ENCODE results near the gene ZBTB7A.

Gene ZBTB7A

DNA sequence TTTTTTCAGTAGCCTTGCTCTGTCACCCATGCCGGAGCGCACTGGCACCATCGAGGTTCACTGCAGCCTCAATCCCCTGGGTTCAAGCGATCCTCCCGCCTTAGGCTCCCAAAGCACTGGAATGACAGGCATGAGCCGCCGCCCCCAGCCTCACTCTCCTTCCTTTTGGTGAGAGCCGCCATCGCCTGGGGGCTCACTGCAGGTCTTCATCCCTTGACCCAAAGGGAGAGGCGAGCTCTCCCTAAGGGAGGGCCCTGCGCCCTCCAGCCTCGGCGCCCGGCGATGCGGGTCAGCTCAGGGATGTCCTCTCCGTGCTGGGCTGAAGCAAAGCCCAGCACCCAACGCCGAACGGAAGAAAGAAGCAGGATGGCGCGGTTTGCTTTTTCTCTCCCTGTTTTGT lies 23.2 kb upstream of the ZBTB7A start:
- Histone ChIP-seq H3K9ac (ENCODE audit: low read depth, low read length) (peak overlapping the region; percentile 46), H3K27me3 (ENCODE audit: insufficient read depth, low read length, poor library complexity) (no peaks in the 10 kb centered on the region), H3K36me3 (ENCODE audit: insufficient read depth, low read length) (peaks cover 44% of the 10 kb centered on the region), H3K4me3 (ENCODE audit: low read depth in 1 of 2, low read length in 2 of 2) (peak overlapping the region in 1 of 2 experiments; percentile 13; a peak in 1 of 4 replicates), H3K79me2 (ENCODE audit: insufficient read depth, low read length) (no peaks in the 10 kb centered on the region), H3K27ac (ENCODE audit: low read length) (peak overlapping the region; percentile 90), H3K4me2 (ENCODE audit: insufficient read depth, low read length) (peak overlapping the region; percentile 54), H2AFZ (ENCODE audit: low read depth, low read length) (no peak overlapping the region), H3K4me1 (ENCODE audit: insufficient read depth, low read length) (peaks cover 38% of the 10 kb centered on the region), H3K9me3 (ENCODE audit: insufficient read depth, low read length, severe bottlenecking) (no peaks in the 10 kb centered on the region), H4K20me1 (ENCODE audit: insufficient read depth, low read length) (peaks cover 21% of the 10 kb centered on the region)
- DNase-seq (no peak), ATAC-seq (ENCODE audit: insufficient read depth, low read depth) (no peak)
- TF ChIP-seq, protein P1, sequence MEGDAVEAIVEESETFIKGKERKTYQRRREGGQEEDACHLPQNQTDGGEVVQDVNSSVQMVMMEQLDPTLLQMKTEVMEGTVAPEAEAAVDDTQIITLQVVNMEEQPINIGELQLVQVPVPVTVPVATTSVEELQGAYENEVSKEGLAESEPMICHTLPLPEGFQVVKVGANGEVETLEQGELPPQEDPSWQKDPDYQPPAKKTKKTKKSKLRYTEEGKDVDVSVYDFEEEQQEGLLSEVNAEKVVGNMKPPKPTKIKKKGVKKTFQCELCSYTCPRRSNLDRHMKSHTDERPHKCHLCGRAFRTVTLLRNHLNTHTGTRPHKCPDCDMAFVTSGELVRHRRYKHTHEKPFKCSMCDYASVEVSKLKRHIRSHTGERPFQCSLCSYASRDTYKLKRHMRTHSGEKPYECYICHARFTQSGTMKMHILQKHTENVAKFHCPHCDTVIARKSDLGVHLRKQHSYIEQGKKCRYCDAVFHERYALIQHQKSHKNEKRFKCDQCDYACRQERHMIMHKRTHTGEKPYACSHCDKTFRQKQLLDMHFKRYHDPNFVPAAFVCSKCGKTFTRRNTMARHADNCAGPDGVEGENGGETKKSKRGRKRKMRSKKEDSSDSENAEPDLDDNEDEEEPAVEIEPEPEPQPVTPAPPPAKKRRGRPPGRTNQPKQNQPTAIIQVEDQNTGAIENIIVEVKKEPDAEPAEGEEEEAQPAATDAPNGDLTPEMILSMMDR (IDR thresholded peaks at IDR 0.05; ENCODE audit: borderline replicate concordance, extremely low read depth, low read length, poor library complexity, severe bottlenecking), result no peak
- no peak for TF ChIP-seq EZH2 (IDR thresholded peaks at IDR 0.05; ENCODE audit: borderline replicate concordance, low read depth, low read length, severe bottlenecking)

DNA sequence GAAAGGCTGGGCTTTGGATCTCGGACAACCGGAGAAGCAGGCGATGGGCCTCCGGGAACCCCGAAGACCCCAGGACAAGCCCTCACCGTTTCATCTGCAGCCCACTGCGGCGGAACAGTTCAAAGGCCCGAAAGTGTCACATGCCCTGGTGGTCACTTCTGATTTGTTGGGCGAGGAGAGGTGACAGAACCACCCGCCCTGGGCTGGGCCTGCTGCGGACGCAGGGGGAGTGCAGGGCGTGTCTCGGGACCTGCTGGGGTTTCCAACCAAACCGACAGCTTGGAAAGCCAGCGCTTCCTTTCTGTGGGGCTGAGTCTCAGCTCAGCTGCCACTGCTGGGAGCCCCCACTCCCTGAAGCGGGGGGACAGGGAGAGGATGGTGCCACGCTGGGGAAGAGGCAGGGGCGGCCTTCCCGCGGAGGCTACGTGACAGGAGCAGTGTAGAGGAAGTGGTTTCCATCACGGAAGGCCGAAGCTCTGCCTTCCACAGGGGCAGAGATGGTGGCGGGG lies 22.8 kb upstream of the ZBTB7A start:
- Histone ChIP-seq H3K9me3 (ENCODE audit: insufficient read depth, low read length, severe bottlenecking) (no peaks in the 10 kb centered on the region), H3K4me3 (ENCODE audit: low read depth in 1 of 2, low read length in 2 of 2) (peak overlapping the region in 1 of 2 experiments; percentile 34; a peak in 2 of 4 replicates), H3K27me3 (ENCODE audit: insufficient read depth, low read length, poor library complexity) (no peaks in the 10 kb centered on the region), H3K36me3 (ENCODE audit: insufficient read depth, low read length) (peaks cover 40% of the 10 kb centered on the region), H3K4me2 (ENCODE audit: insufficient read depth, low read length) (peak overlapping the region; percentile 54), H4K20me1 (ENCODE audit: insufficient read depth, low read length) (peaks cover 21% of the 10 kb centered on the region), H3K79me2 (ENCODE audit: insufficient read depth, low read length) (no peaks in the 10 kb centered on the region), H3K27ac (ENCODE audit: low read length) (peak overlapping the region; percentile 90), H3K4me1 (ENCODE audit: insufficient read depth, low read length) (peaks cover 40% of the 10 kb centered on the region), H3K9ac (ENCODE audit: low read depth, low read length) (peak overlapping the region; percentile 46), H2AFZ (ENCODE audit: low read depth, low read length) (no peak overlapping the region)
- TF ChIP-seq, protein P1 (IDR thresholded peaks at IDR 0.05; ENCODE audit: borderline replicate concordance, extremely low read depth, low read length, poor library complexity, severe bottlenecking), result peak; percentile 1
- no peak for TF ChIP-seq EZH2 (IDR thresholded peaks at IDR 0.05; ENCODE audit: borderline replicate concordance, low read depth, low read length, severe bottlenecking)
- peak; percentile 76 for ATAC-seq (ENCODE audit: insufficient read depth, low read depth)
- DNase-seq, result peak; percentile 84

DNA sequence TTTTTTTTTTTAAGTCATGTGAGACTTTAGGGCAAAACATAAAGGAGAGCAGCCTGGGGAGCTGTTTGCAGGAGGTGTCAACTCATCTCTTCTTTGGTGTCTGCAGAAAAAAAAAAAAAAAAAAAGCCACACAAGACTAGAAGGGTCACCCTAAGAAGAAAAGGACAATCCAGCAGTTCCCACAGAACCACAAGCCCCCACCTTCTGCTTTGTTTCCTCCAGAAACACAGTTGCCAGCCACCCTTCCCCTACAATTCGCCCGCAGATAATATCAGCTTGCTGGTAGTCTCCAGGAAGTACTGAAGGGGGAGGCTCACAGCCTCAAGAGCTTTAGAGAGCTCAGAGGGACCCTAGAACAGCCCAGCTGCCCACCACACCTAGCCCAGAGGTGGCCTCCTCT lies 22.3 kb upstream of the ZBTB7A start:
- H3K79me2 ChIP-seq (ENCODE audit: insufficient read depth, low read length), result no peaks in the 10 kb centered on the region
- H3K9me3 ChIP-seq (ENCODE audit: insufficient read depth, low read length, severe bottlenecking), result no peaks in the 10 kb centered on the region
- no peak for TF ChIP-seq EZH2 (IDR thresholded peaks at IDR 0.05; ENCODE audit: borderline replicate concordance, low read depth, low read length, severe bottlenecking)
- TF ChIP-seq, protein P1 (IDR thresholded peaks at IDR 0.05; ENCODE audit: borderline replicate concordance, extremely low read depth, low read length, poor library complexity, severe bottlenecking), result peak; percentile 1
- H3K4me3 ChIP-seq (ENCODE audit: low read depth in 1 of 2, low read length in 2 of 2), result peak overlapping the region in 1 of 2 experiments; percentile 34; a peak in 1 of 4 replicates
- H4K20me1 ChIP-seq (ENCODE audit: insufficient read depth, low read length), result peaks cover 21% of the 10 kb centered on the region
- peak overlapping the region; percentile 54 for H3K4me2 ChIP-seq (ENCODE audit: insufficient read depth, low read length)
- H2AFZ ChIP-seq (ENCODE audit: low read depth, low read length), result no peak overlapping the region
- peaks cover 45% of the 10 kb centered on the region for H3K4me1 ChIP-seq (ENCODE audit: insufficient read depth, low read length)
- peak overlapping the region; percentile 46 for H3K9ac ChIP-seq (ENCODE audit: low read depth, low read length)
- DNase-seq (peak; percentile 91), ATAC-seq (ENCODE audit: insufficient read depth, low read depth) (peak; percentile 87)
- H3K36me3 ChIP-seq (ENCODE audit: insufficient read depth, low read length), result peaks cover 35% of the 10 kb centered on the region
- H3K27me3 ChIP-seq (ENCODE audit: insufficient read depth, low read length, poor library complexity), result no peaks in the 10 kb centered on the region
- peak overlapping the region; percentile 90 for H3K27ac ChIP-seq (ENCODE audit: low read length)

Data from DND-41 (cell line).